Endodermal cell (in vitro differentiated cells): ENCODE measurements around the gene XXYLT1. TPM values are rescaled to one million over a fixed set of nuclear protein-coding genes. Genes with fewer than 3 reads are reported as not detected.

ENCODE experiments used
- DNase-seq: peaks from one replicate; pipeline ENCODE4 v3.0.0-alpha.2; 2017
- H3K27ac ChIP-seq: 2 replicates; pipeline ENCODE4 v1.5.1; 2013; ENCODE audit warnings: mild to moderate bottlenecking, low read depth, low read length, moderate library complexity
- H3K27me3 ChIP-seq: 2 replicates; pipeline ENCODE4 v1.6.1; 2013; ENCODE audit warnings: mild to moderate bottlenecking, low read length, moderate library complexity; ENCODE audit not compliant: insufficient read depth, control insufficient read depth, poor library complexity, severe bottlenecking
- H3K36me3 ChIP-seq: 2 replicates; pipeline ENCODE4 v1.7.0; 2013; ENCODE audit warnings: mild to moderate bottlenecking, low read length, moderate library complexity; ENCODE audit not compliant: control insufficient read depth, insufficient read depth
- H3K4me1 ChIP-seq: one replicate; pipeline ENCODE4 v1.7.0; 2013; ENCODE audit warnings: low read length; ENCODE audit not compliant: control insufficient read depth, insufficient read depth
- H3K4me3 ChIP-seq: 2 replicates; pipeline ENCODE4 v1.5.1; 2013; ENCODE audit warnings: mild to moderate bottlenecking, low read length, moderate library complexity
- H3K9ac ChIP-seq: 2 replicates; pipeline ENCODE4 v1.6.1; 2013; ENCODE audit warnings: mild to moderate bottlenecking, low read length, moderate library complexity; ENCODE audit not compliant: poor library complexity, severe bottlenecking; ENCODE audit errors: extremely low read depth
- H3K9me3 ChIP-seq: 2 replicates; pipeline ENCODE4 v1.6.1; 2013; ENCODE audit warnings: mild to moderate bottlenecking, low read length, moderate library complexity; ENCODE audit not compliant: control insufficient read depth
- H3K27ac Mint-ChIP-seq: 2 replicates; pipeline ENCODE4 v1.8.0; 2020; ENCODE audit warnings: mixed read lengths
- H3K27me3 Mint-ChIP-seq: 2 replicates; pipeline ENCODE4 v1.8.0; 2021; ENCODE audit warnings: mild to moderate bottlenecking, mixed read lengths; ENCODE audit not compliant: insufficient read depth
- H3K36me3 Mint-ChIP-seq: 2 replicates; pipeline ENCODE4 v1.8.0; 2020; ENCODE audit warnings: low read depth, mixed read lengths
- H3K4me1 Mint-ChIP-seq: 2 replicates; pipeline ENCODE4 v1.8.0; 2020; ENCODE audit warnings: mixed read lengths
- H3K4me3 Mint-ChIP-seq: 2 replicates; pipeline ENCODE4 v1.8.0; 2020; ENCODE audit warnings: mild to moderate bottlenecking, moderate library complexity, mixed read lengths
- H3K9me3 Mint-ChIP-seq: 2 replicates; pipeline ENCODE4 v1.8.0; 2020; ENCODE audit warnings: mild to moderate bottlenecking, mixed read lengths
- WGBS, 2 experiments: methylation state at CpG; one replicate each; pipeline versions ENCODE4 v1.1.5 to v1.1.7; 2013; ENCODE audit warnings: missing lambda C conversion rate in 2 of 2, mixed read lengths in 1 of 2; ENCODE audit not compliant: insufficient coverage in 1 of 2, insufficient read length in 1 of 2; 5-methylcytosine and 5-hydroxymethylcytosine counted together
- total RNA-seq, 2 donors: library from RNA; stranded (reverse); fragmentation: NEBNext Ultra II Directional in 1 of 2; extraction: Animal tissue kit (Norgen Biotek cat#: 25700) in 1 of 2; gene quantifications; 2 replicates in 1 of 2; 3 replicates in 1 of 2; pipeline ENCODE4 v1.2.1, GENCODE V29; 2021
- TF ChIP-seq, protein P1 (sequence below): fragments of 200-600 bp; sonication (generic); conservative IDR thresholded peaks from 2 replicates; pipeline ENCODE4 v1.5.0; 2021; ENCODE audit warnings: antibody characterized with exemption, mild to moderate bottlenecking

XXYLT1 gene
- total RNA-seq, 2 donors from 2014 or later = 35.5 to 38.3 TPM

GRCh38 chr3:195025884-195026200 lies 245.1 kb downstream of the XXYLT1 start:
- WGBS, 2 experiments = 90 to 100% methylated on average over 4 of the region's 4 CpGs
- TF ChIP-seq, protein P1, sequence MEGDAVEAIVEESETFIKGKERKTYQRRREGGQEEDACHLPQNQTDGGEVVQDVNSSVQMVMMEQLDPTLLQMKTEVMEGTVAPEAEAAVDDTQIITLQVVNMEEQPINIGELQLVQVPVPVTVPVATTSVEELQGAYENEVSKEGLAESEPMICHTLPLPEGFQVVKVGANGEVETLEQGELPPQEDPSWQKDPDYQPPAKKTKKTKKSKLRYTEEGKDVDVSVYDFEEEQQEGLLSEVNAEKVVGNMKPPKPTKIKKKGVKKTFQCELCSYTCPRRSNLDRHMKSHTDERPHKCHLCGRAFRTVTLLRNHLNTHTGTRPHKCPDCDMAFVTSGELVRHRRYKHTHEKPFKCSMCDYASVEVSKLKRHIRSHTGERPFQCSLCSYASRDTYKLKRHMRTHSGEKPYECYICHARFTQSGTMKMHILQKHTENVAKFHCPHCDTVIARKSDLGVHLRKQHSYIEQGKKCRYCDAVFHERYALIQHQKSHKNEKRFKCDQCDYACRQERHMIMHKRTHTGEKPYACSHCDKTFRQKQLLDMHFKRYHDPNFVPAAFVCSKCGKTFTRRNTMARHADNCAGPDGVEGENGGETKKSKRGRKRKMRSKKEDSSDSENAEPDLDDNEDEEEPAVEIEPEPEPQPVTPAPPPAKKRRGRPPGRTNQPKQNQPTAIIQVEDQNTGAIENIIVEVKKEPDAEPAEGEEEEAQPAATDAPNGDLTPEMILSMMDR = no peak
- H3K9ac ChIP-seq = no peak overlapping the region
- H3K36me3 ChIP-seq = no peaks in the 10 kb centered on the region
- Mint-ChIP-seq H3K4me1 (no peaks in the 10 kb centered on the region), H3K4me3 (no peak overlapping the region), H3K9me3 (peaks cover 3% of the 10 kb centered on the region), H3K27ac (no peak overlapping the region), H3K36me3 (peaks cover 1% of the 10 kb centered on the region), H3K27me3 (no peaks in the 10 kb centered on the region)
- H3K4me1 ChIP-seq = no peaks in the 10 kb centered on the region
- H3K4me3 ChIP-seq = no peak overlapping the region
- no peak for DNase-seq
- no peaks in the 10 kb centered on the region for H3K27me3 ChIP-seq
- no peak overlapping the region for H3K27ac ChIP-seq
- no peaks in the 10 kb centered on the region for H3K9me3 ChIP-seq

GRCh38 chr3:195025056-195025883 lies 245.7 kb downstream of the XXYLT1 start:
- TF ChIP-seq, protein P1 = no peak
- WGBS, 2 experiments = 93 to 94% methylated on average over 13 to 17 of the region's 17 CpGs
- Mint-ChIP-seq H3K4me1 (no peaks in the 10 kb centered on the region), H3K27ac (no peak overlapping the region), H3K9me3 (peaks cover 3% of the 10 kb centered on the region), H3K36me3 (peaks cover 1% of the 10 kb centered on the region), H3K4me3 (no peak overlapping the region), H3K27me3 (no peaks in the 10 kb centered on the region)
- peak; percentile 13 for DNase-seq
- Histone ChIP-seq H3K27ac (no peak overlapping the region), H3K4me3 (no peak overlapping the region), H3K9ac (no peak overlapping the region), H3K9me3 (no peaks in the 10 kb centered on the region), H3K27me3 (no peaks in the 10 kb centered on the region), H3K4me1 (no peaks in the 10 kb centered on the region), H3K36me3 (no peaks in the 10 kb centered on the region)

DNA sequence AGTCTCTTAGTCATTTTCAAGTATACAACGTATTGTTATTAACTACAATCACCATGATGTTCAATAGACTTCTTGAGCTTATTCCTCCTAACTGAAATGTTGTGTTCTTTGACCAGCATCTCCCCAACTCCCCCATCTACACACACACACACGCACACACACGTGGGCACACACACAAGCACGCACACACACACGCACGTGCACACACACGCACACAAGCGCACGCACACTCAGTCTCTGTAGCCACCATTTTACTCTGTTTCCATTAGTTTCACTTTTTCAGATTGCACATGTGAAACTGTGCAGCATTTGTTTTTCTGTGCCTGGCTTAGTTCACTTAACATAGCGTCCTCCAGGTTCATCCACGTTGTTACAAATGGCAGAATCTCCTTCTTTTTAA lies 247.0 kb downstream of the XXYLT1 start:
- no peaks in the 10 kb centered on the region for H3K4me1 ChIP-seq
- peaks cover 4% of the 10 kb centered on the region for H3K9me3 Mint-ChIP-seq
- H3K9me3 ChIP-seq = no peaks in the 10 kb centered on the region
- 90 to 92% methylated on average over 5 to 11 of the region's 11 CpGs for WGBS, 2 experiments
- no peak overlapping the region for H3K27ac Mint-ChIP-seq
- DNase-seq = no peak
- TF ChIP-seq, protein P1 = no peak
- H3K4me1 Mint-ChIP-seq = no peaks in the 10 kb centered on the region
- no peaks in the 10 kb centered on the region for H3K27me3 ChIP-seq
- peaks cover 1% of the 10 kb centered on the region for H3K36me3 Mint-ChIP-seq
- no peak overlapping the region for H3K27ac ChIP-seq
- no peak overlapping the region for H3K4me3 ChIP-seq
- no peak overlapping the region for H3K4me3 Mint-ChIP-seq
- peaks cover 2% of the 10 kb centered on the region for H3K27me3 Mint-ChIP-seq
- H3K36me3 ChIP-seq = no peaks in the 10 kb centered on the region
- no peak overlapping the region for H3K9ac ChIP-seq
